GM18907 (cell line): ENCODE results near the gene CPA4.
"Not testable (repeated sequence)": the region's sequence is repeated elsewhere in the genome, so short reads cannot be mapped to it uniquely, and the experiment has no call there.

Experiments used
- ATAC-seq: cut with Tn5 transposase; IDR thresholded peaks from one replicate; pipeline ENCODE4 v1.9.1; 2021; ENCODE audit warnings: mild to moderate bottlenecking, moderate library complexity; ENCODE audit not compliant: unreplicated experiment

CPA4 gene

GRCh38 chr7:130301501-130302020 is 8.6 kb downstream of the CPA4 start:
- ATAC-seq = no peak

- ATAC-seq = no peak
Measured at GRCh38 chr7:130302649-130303048, 9.7 kb downstream of the CPA4 start.

- no peak for ATAC-seq
Measured at GRCh38 chr7:130303127-130303526, 10.2 kb downstream of the CPA4 start.

- no peak for ATAC-seq
Measured at GRCh38 chr7:130303551-130303950, 10.6 kb downstream of the CPA4 start.

GRCh38 chr7:130303982-130304381 is 11.0 kb downstream of the CPA4 start:
- ATAC-seq = no peak

GRCh38 chr7:130304878-130305277 is 11.9 kb downstream of the CPA4 start:
- ATAC-seq = no peak

- ATAC-seq = no peak
Measured at GRCh38 chr7:130305433-130306042, 12.6 kb downstream of the CPA4 start.

- ATAC-seq = no peak
Measured at GRCh38 chr7:130309986-130310385, 17.0 kb downstream of the CPA4 start.

- no peak for ATAC-seq
Measured at GRCh38 chr7:130314305-130314704, 21.3 kb downstream of the CPA4 start.

GRCh38 chr7:130319541-130319940 is 26.6 kb downstream of the CPA4 start:
- no peak for ATAC-seq

GRCh38 chr7:130321542-130322229 is 28.7 kb downstream of the CPA4 start:
- ATAC-seq = not testable (repeated sequence)

GRCh38 chr7:130322615-130323014 is 29.7 kb downstream of the CPA4 start:
- ATAC-seq = no peak

GRCh38 chr7:130324306-130324943 is 31.5 kb downstream of the CPA4 start:
- ATAC-seq = no peak

GRCh38 chr7:130329681-130330080 is 36.7 kb downstream of the CPA4 start:
- ATAC-seq = no peak

GRCh38 chr7:130332259-130333053 is 39.5 kb downstream of the CPA4 start:
- ATAC-seq = no peak

- ATAC-seq = no peak
Measured at GRCh38 chr7:130333832-130334231, 40.9 kb downstream of the CPA4 start.

GRCh38 chr7:130334274-130334673 is 41.3 kb downstream of the CPA4 start:
- no peak for ATAC-seq

GRCh38 chr7:130337410-130337971 is 44.5 kb downstream of the CPA4 start:
- no peak for ATAC-seq

- ATAC-seq = no peak
Measured at GRCh38 chr7:130338233-130338632, 45.3 kb downstream of the CPA4 start.

- ATAC-seq = no peak
Measured at GRCh38 chr7:130341882-130342281, 48.9 kb downstream of the CPA4 start.
